ENCODE results near the gene SLC17A3. TPM values are rescaled to one million over a fixed set of nuclear protein-coding genes. Genes with fewer than 3 reads are reported as not detected.

Gene SLC17A3, protein sequence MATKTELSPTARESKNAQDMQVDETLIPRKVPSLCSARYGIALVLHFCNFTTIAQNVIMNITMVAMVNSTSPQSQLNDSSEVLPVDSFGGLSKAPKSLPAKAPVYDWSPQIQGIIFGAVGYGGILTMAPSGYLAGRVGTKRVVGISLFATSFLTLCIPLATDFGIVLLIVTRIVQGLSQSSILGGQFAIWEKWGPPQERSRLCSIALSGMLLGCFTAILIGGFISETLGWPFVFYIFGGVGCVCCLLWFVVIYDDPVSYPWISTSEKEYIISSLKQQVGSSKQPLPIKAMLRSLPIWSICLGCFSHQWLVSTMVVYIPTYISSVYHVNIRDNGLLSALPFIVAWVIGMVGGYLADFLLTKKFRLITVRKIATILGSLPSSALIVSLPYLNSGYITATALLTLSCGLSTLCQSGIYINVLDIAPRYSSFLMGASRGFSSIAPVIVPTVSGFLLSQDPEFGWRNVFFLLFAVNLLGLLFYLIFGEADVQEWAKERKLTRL
- total RNA-seq (under 1 TPM in 1 of 5 experiments, not detected in 4; 0.36 TPM), polyA plus RNA-seq (not detected), total RNA-seq (not detected)

DNA sequence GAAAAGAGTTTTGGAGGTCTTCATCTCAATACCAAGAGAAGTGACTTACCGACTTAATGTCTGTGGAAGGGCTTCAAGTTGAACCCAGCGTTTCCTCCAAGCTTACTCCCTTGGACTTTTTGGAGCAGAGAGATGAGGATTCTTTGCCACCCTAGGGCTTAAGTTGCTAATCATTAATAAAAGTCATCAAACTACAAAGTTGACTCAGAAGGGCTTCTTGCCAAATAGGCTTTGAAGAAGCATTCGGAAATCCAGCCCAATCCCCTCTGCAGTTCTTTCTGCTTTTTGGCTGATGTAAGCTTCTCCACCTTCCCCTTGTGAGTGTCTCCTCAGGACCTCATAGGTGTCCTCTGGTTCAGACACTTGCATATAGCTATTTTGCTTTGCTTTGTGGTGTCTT, at the start of gene SLC17A3:
Gene SLC17A3 (minus strand): TSS at position 126 of the 400 bp plus-strand sequence. CDS start 5,856 bp downstream, outside the sequence.
- H3K4me3 Mint-ChIP-seq: peak within 1 kb of the TSS in 1 of 10 donors; percentile 69
- H3K36me3 Mint-ChIP-seq: peaks cover 0 to 9% (median 0%) of the 10 kb centered on the region in 5 donors
- ATAC-seq (no peak), DNase-seq (no peak)
- no peaks in the 10 kb centered on the region for H3K9me3 ChIP-seq (ENCODE audit: control insufficient read depth in 2 of 3, low read length in 3 of 3)
- H3K4me1 Mint-ChIP-seq: peaks cover 13 to 43% (median 20%) of the 10 kb centered on the region in 7 donors
- H3K36me3 ChIP-seq (ENCODE audit: control insufficient read depth in 2 of 3, insufficient read depth in 3 of 3, low read length in 3 of 3): no peaks in the 10 kb centered on the region
- peaks cover 0 to 6% (median 0%) of the 10 kb centered on the region in 5 donors for H3K27me3 Mint-ChIP-seq
- peak within 1 kb of the TSS in 2 of 9 donors; percentile 39 to 83 for H3K27ac Mint-ChIP-seq
- no peak within 1 kb of the TSS for H3K4me3 ChIP-seq (ENCODE audit: low read length)
- no peaks in the 10 kb centered on the region for H3K27me3 ChIP-seq (ENCODE audit: control insufficient read depth in 2 of 2, insufficient read depth in 2 of 2, low read length in 2 of 2)
- CTCF ChIA-PET: interaction anchor here (0.5 kb wide), 1 partner anchor 156 kb away, joined by 3 read pairs; no protein-coding TSS in a partner anchor
- peaks cover 0 to 8% (median 0%) of the 10 kb centered on the region in 11 donors for H3K9me3 Mint-ChIP-seq
- intact Hi-C loops (cut with micrococcal nuclease): no loop called here
- POLR2A ChIA-PET: no interaction called here
- H3K27ac ChIP-seq (ENCODE audit: low read depth, low read length): no peak within 1 kb of the TSS
- H3K4me1 ChIP-seq (ENCODE audit: control insufficient read depth in 2 of 2, insufficient read depth in 2 of 2, low read length in 2 of 2): peaks cover 4 to 15% of the 10 kb centered on the region in 2 donors

DNA sequence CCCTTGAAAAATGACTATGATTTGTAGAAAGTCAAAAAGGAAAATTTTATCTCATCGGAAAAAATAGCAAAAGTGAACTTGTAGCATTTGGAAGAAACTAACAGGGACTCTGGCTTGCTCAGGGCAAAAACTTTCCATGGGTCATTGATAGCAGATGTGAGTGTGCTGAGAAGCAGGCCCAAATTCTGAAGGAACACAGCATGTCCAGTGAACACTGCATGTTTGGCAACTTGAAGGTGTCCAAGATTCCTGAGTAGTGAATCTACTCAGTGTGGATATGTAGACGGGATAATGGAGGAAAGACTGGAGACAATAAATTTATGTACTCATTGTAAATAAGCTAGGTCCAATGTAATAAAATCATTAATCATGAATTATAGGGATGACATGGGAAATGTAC, 48.3 kb upstream of the SLC17A3 start:
- H3K27ac ChIP-seq (ENCODE audit: low read depth, low read length): no peak overlapping the region
- no peaks in the 10 kb centered on the region for H3K4me1 ChIP-seq (ENCODE audit: control insufficient read depth in 2 of 2, insufficient read depth in 2 of 2, low read length in 2 of 2)
- Mint-ChIP-seq H3K4me3 (no peak overlapping the region), H3K4me1 (peaks cover 0 to 13% (median 0%) of the 10 kb centered on the region in 7 donors), H3K27ac (no peak overlapping the region), H3K9me3 (peaks cover 0 to 7% (median 0%) of the 10 kb centered on the region in 11 donors), H3K36me3 (peaks cover 0 to 7% (median 0%) of the 10 kb centered on the region in 5 donors), H3K27me3 (no peaks in the 10 kb centered on the region)
- no peak overlapping the region for H3K4me3 ChIP-seq (ENCODE audit: low read length)
- CTCF ChIA-PET: no interaction called here
- ATAC-seq (no peak), DNase-seq (no peak)
- H3K36me3 ChIP-seq (ENCODE audit: control insufficient read depth in 2 of 3, insufficient read depth in 3 of 3, low read length in 3 of 3): no peaks in the 10 kb centered on the region
- no peaks in the 10 kb centered on the region for H3K27me3 ChIP-seq (ENCODE audit: control insufficient read depth in 2 of 2, insufficient read depth in 2 of 2, low read length in 2 of 2)
- H3K9me3 ChIP-seq (ENCODE audit: control insufficient read depth in 2 of 3, low read length in 3 of 3): no peaks in the 10 kb centered on the region
- intact Hi-C loops (cut with micrococcal nuclease): no loop called here
- POLR2A ChIA-PET: no interaction called here

GRCh38 chr6:25921525-25922203, 47.6 kb upstream of the SLC17A3 start:
- ATAC-seq (no peak), DNase-seq (no peak)
- no peaks in the 10 kb centered on the region for H3K27me3 ChIP-seq (ENCODE audit: control insufficient read depth in 2 of 2, insufficient read depth in 2 of 2, low read length in 2 of 2)
- no peaks in the 10 kb centered on the region for H3K9me3 ChIP-seq (ENCODE audit: control insufficient read depth in 2 of 3, low read length in 3 of 3)
- ChIA-PET POLR2A (interaction anchor here (0.6 kb wide), 1 partner anchor 13 kb away, joined by 3 read pairs; no protein-coding TSS in a partner anchor), CTCF (no interaction called here)
- no peak overlapping the region for H3K27ac Mint-ChIP-seq
- H3K27me3 Mint-ChIP-seq: no peaks in the 10 kb centered on the region
- intact Hi-C loops (cut with micrococcal nuclease): no loop called here
- H3K4me1 ChIP-seq (ENCODE audit: control insufficient read depth in 2 of 2, insufficient read depth in 2 of 2, low read length in 2 of 2): no peaks in the 10 kb centered on the region
- H3K4me3 ChIP-seq (ENCODE audit: low read length): no peak overlapping the region
- peaks cover 0 to 7% (median 0%) of the 10 kb centered on the region in 5 donors for H3K36me3 Mint-ChIP-seq
- H3K4me3 Mint-ChIP-seq: no peak overlapping the region
- peaks cover 0 to 7% (median 0%) of the 10 kb centered on the region in 11 donors for H3K9me3 Mint-ChIP-seq
- no peak overlapping the region for H3K27ac ChIP-seq (ENCODE audit: low read depth, low read length)
- H3K36me3 ChIP-seq (ENCODE audit: control insufficient read depth in 2 of 3, insufficient read depth in 3 of 3, low read length in 3 of 3): no peaks in the 10 kb centered on the region
- H3K4me1 Mint-ChIP-seq: peaks cover 0 to 9% (median 0%) of the 10 kb centered on the region in 7 donors

DNA sequence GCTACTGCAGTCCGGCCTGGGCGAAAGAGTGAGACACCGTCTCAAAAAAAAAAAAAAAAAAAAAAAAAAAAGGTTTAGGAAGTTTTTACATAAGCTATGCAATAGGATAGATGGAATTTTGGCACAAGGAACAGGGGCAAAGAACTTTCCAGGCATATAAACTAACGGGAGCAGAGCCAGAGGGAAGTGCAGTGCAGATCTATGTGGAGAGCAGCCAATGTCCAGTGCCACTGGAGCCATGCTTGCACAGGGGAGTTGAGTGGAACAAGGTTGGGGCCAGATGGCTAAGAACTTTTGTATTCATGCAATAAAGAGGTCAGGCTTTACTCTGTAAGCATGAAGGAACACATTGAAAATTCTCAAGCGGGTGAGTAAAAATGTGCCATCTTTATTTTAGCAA, 45.6 kb upstream of the SLC17A3 start:
- no peak for ATAC-seq
- H3K27ac ChIP-seq (ENCODE audit: low read depth, low read length): no peak overlapping the region
- intact Hi-C loops (cut with micrococcal nuclease): no loop called here
- H3K9me3 ChIP-seq (ENCODE audit: control insufficient read depth in 2 of 3, low read length in 3 of 3): no peaks in the 10 kb centered on the region
- Mint-ChIP-seq H3K27ac (no peak overlapping the region), H3K9me3 (peaks cover 0 to 7% (median 0%) of the 10 kb centered on the region in 11 donors), H3K36me3 (peaks cover 0 to 10% (median 0%) of the 10 kb centered on the region in 5 donors), H3K4me3 (no peak overlapping the region), H3K27me3 (no peaks in the 10 kb centered on the region), H3K4me1 (peaks cover 0 to 6% (median 0%) of the 10 kb centered on the region in 7 donors)
- no peaks in the 10 kb centered on the region for H3K4me1 ChIP-seq (ENCODE audit: control insufficient read depth in 2 of 2, insufficient read depth in 2 of 2, low read length in 2 of 2)
- H3K27me3 ChIP-seq (ENCODE audit: control insufficient read depth in 2 of 2, insufficient read depth in 2 of 2, low read length in 2 of 2): no peaks in the 10 kb centered on the region
- H3K4me3 ChIP-seq (ENCODE audit: low read length): no peak overlapping the region
- ChIA-PET POLR2A (interaction anchor here (0.7 kb wide), 1 partner anchor 159 kb away, joined by 4 read pairs; no protein-coding TSS in a partner anchor), CTCF (no interaction called here)
- H3K36me3 ChIP-seq (ENCODE audit: control insufficient read depth in 2 of 3, insufficient read depth in 3 of 3, low read length in 3 of 3): no peaks in the 10 kb centered on the region
- no peak for DNase-seq

DNA sequence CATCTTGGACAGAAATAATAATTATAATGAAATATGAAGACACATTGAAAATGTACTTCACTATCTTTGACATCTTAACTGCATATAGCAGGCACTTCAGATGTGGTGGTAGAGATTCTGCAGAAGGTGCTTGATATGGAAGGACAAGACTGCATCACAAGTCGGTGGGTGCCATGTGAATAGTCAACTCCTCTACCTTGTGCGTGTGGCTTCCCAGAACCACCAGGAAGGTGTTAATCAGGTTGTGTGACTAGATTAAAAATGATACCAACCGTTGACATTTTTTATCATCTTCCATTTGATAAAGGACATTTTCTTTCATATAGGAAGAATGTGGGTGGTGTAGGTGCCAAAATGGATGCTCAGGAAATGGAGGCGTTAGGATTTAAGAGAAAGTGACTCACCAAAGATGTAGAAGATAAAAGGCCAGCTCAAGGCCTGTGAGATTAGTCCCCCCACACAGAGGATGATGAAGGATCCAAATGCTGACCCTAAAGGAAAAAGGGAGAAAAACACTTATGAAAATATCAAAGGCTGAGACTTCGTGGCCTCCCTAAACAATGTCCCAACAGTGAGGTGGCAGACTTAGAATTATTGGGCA, 44.1 kb upstream of the SLC17A3 start:
- Histone ChIP-seq H3K27me3 (ENCODE audit: control insufficient read depth in 2 of 2, insufficient read depth in 2 of 2, low read length in 2 of 2) (no peaks in the 10 kb centered on the region), H3K9me3 (ENCODE audit: control insufficient read depth in 2 of 3, low read length in 3 of 3) (no peaks in the 10 kb centered on the region), H3K27ac (ENCODE audit: low read depth, low read length) (no peak overlapping the region), H3K4me1 (ENCODE audit: control insufficient read depth in 2 of 2, insufficient read depth in 2 of 2, low read length in 2 of 2) (no peaks in the 10 kb centered on the region), H3K36me3 (ENCODE audit: control insufficient read depth in 2 of 3, insufficient read depth in 3 of 3, low read length in 3 of 3) (no peaks in the 10 kb centered on the region), H3K4me3 (ENCODE audit: low read length) (no peak overlapping the region)
- intact Hi-C loops (cut with micrococcal nuclease): no loop called here
- no peak overlapping the region for H3K4me3 Mint-ChIP-seq
- DNase-seq (no peak), ATAC-seq (no peak)
- H3K27ac Mint-ChIP-seq: no peak overlapping the region
- peaks cover 0 to 5% (median 0%) of the 10 kb centered on the region in 5 donors for H3K27me3 Mint-ChIP-seq
- ChIA-PET CTCF (no interaction called here), POLR2A (no interaction called here)
- peaks cover 0 to 12% (median 0%) of the 10 kb centered on the region in 11 donors for H3K9me3 Mint-ChIP-seq
- H3K36me3 Mint-ChIP-seq: peaks cover 0 to 15% (median 4%) of the 10 kb centered on the region in 5 donors
- peaks cover 0 to 14% (median 0%) of the 10 kb centered on the region in 7 donors for H3K4me1 Mint-ChIP-seq

DNA sequence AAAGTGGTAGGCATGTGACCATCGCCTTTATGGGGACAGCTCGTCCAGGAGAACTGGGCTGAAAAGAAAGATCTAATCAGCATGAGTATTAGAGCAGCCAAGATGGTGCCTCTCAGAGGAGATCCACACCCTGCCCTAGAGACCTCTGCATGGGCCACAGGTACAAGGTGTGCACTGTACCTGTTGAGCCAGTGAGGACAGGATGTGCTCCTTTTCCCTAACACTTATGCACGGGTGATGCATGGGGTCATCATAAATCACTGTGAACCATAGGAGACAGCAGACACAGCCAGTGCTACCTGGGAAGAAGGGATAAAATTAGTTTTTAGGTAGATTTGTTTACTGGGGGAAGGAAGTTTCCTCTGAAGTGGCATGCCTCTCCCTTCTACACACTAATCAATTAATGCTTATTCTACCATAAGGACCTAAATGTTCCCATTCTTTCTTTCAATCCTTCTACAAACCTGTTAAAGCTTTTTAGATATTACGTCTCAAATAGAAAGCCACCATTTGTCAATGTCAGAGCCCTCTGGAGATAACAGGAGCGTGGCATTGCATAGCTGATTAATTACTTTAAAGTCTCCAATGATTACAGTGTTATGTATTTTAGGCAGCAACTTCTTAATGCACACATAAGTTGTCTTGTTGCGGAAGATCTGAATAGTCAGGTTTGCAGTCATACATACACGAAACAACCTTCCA, 42.9 kb upstream of the SLC17A3 start:
- peaks cover 0 to 14% (median 0%) of the 10 kb centered on the region in 7 donors for H3K4me1 Mint-ChIP-seq
- Histone ChIP-seq H3K27me3 (ENCODE audit: control insufficient read depth in 2 of 2, insufficient read depth in 2 of 2, low read length in 2 of 2) (no peaks in the 10 kb centered on the region), H3K9me3 (ENCODE audit: control insufficient read depth in 2 of 3, low read length in 3 of 3) (no peaks in the 10 kb centered on the region), H3K27ac (ENCODE audit: low read depth, low read length) (no peak overlapping the region), H3K36me3 (ENCODE audit: control insufficient read depth in 2 of 3, insufficient read depth in 3 of 3, low read length in 3 of 3) (no peaks in the 10 kb centered on the region), H3K4me1 (ENCODE audit: control insufficient read depth in 2 of 2, insufficient read depth in 2 of 2, low read length in 2 of 2) (no peaks in the 10 kb centered on the region), H3K4me3 (ENCODE audit: low read length) (no peak overlapping the region)
- intact Hi-C loops (cut with micrococcal nuclease): no loop called here
- no peak overlapping the region for H3K27ac Mint-ChIP-seq
- H3K36me3 Mint-ChIP-seq: peaks cover 0 to 15% (median 4%) of the 10 kb centered on the region in 5 donors
- CTCF ChIA-PET: no interaction called here
- no peak for ATAC-seq
- H3K4me3 Mint-ChIP-seq: no peak overlapping the region
- peaks cover 0 to 5% (median 0%) of the 10 kb centered on the region in 5 donors for H3K27me3 Mint-ChIP-seq
- POLR2A ChIA-PET: no interaction called here
- DNase-seq: no peak
- peaks cover 0 to 12% (median 0%) of the 10 kb centered on the region in 11 donors for H3K9me3 Mint-ChIP-seq

Data from naive thymus-derived CD4-positive, alpha-beta T cell (primary cell).